NCI-H1436 treated with DMSO at 0.1 percent for 48 hours (cell line): ENCODE measurements around the gene ACYP2.

Experiments used
- DNase-seq: peaks from one replicate; lab custom pipeline; 2025; lab: John Stamatoyannopoulos, UW

Gene ACYP2

GRCh38 chr2:54161660-54162424, 46.4 kb downstream of the ACYP2 start:
- no peak for DNase-seq

- no peak for DNase-seq
Measured at GRCh38 chr2:54164106-54164505, 48.7 kb downstream of the ACYP2 start.

- no peak for DNase-seq
Measured at GRCh38 chr2:54166121-54166773, 50.8 kb downstream of the ACYP2 start.

- peak; percentile 5 for DNase-seq
Measured at GRCh38 chr2:54176577-54176976, 61.2 kb downstream of the ACYP2 start.

- no peak for DNase-seq
Measured at GRCh38 chr2:54183281-54183680, 67.9 kb downstream of the ACYP2 start.

GRCh38 chr2:54183972-54184371, 68.6 kb downstream of the ACYP2 start:
- DNase-seq: no peak

- DNase-seq: no peak
Measured at GRCh38 chr2:54185105-54185504, 69.7 kb downstream of the ACYP2 start.

GRCh38 chr2:54187331-54187730, 71.9 kb downstream of the ACYP2 start:
- DNase-seq: no peak

- DNase-seq: no peak
Measured at GRCh38 chr2:54189539-54189938, 74.1 kb downstream of the ACYP2 start.

GRCh38 chr2:54191361-54192135, 76.1 kb downstream of the ACYP2 start:
- DNase-seq: no peak

GRCh38 chr2:54194761-54195750, 79.6 kb downstream of the ACYP2 start:
- no peak for DNase-seq

GRCh38 chr2:54196646-54197045, 81.2 kb downstream of the ACYP2 start:
- DNase-seq: no peak

- DNase-seq: no peak
Measured at GRCh38 chr2:54204476-54204875, 89.1 kb downstream of the ACYP2 start.

GRCh38 chr2:54206596-54206995, 91.2 kb downstream of the ACYP2 start:
- DNase-seq: no peak

GRCh38 chr2:54207666-54208195, 92.3 kb downstream of the ACYP2 start:
- DNase-seq: no peak

- no peak for DNase-seq
Measured at GRCh38 chr2:54208364-54209240, 93.2 kb downstream of the ACYP2 start.

GRCh38 chr2:54209379-54209778, 94.0 kb downstream of the ACYP2 start:
- DNase-seq: no peak

GRCh38 chr2:54212456-54212855, 97.0 kb downstream of the ACYP2 start:
- DNase-seq: no peak

GRCh38 chr2:54213082-54213481, 97.7 kb downstream of the ACYP2 start:
- no peak for DNase-seq

GRCh38 chr2:54224997-54225396, 109.6 kb downstream of the ACYP2 start:
- DNase-seq: no peak
